Stimulated activated CD4-positive, alpha-beta T cell treated with anti-CD3 and anti-CD28 coated beads, Interleukin-4, amount 100 ng/mL, for 48 hours (primary cell): Measurements from ENCODE around the gene FBXO38.
"Not testable (repeated sequence)": the region's sequence is repeated elsewhere in the genome, so short reads cannot be mapped to it uniquely, and the experiment has no call there.

ENCODE experiments used
- DNase-seq, 2 donors: peaks; one replicate each; pipeline ENCODE4 v3.0.0-alpha.2; 2020; ENCODE audit warnings: low read depth in 2 of 2

Gene FBXO38

DNA sequence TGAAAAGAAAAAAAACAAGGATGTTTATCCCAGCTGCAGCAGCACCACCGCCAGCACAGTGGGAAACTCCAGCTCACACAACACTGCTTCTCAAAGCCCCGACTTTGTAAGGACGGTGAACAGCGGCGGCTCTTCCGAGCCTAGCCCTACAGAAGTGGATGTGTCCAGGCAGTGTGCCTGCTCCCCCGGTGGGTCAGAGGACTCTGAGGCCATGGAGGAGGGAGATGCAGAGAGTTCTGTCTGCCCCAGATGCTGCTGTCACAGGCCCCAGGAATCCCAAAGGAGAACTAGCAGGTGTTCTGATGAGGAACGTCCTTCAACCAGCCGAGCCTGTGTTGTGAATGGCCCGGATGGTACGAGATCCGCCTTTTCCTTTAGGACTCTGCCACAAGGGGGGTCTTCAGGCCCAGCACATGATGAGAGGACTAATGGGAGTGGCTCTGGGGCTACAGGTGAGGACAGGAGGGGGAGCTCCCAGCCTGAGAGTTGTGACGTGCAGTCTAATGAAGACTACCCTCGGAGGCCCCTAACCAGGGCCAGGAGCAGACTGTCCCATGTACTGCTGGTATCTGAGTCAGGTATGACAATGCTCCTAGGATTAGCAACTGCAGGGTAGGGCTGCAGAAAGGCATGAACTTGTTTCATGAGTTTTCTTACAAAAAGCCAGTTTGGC, 43.7 kb downstream of the FBXO38 start:
- DNase-seq = no peak

- DNase-seq = no peak
Measured at GRCh38 chr5:148428848-148429247, 45.1 kb downstream of the FBXO38 start.

- DNase-seq = no peak
Measured at GRCh38 chr5:148433826-148434225, 50.1 kb downstream of the FBXO38 start.

DNA sequence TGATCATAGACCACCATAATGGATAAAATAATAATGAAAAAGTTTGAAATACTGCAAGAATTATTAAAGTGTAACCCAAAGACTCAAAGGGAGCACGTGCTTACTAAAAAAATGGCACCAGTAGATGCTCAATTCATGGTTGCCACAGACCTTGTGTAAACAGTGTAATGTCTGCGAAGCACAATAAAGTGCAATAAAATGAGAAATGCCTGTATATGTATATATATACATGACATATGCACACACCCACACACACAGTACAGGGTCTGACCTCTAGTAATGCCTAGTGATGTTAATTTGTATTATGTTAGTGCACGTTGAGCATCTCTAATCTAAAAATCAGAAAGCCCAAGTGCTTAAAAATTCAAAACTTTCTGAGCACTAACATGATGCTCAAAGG, 52.3 kb downstream of the FBXO38 start:
- no peak for DNase-seq

- no peak for DNase-seq
Measured at GRCh38 chr5:148437249-148437648, 53.5 kb downstream of the FBXO38 start.

DNA sequence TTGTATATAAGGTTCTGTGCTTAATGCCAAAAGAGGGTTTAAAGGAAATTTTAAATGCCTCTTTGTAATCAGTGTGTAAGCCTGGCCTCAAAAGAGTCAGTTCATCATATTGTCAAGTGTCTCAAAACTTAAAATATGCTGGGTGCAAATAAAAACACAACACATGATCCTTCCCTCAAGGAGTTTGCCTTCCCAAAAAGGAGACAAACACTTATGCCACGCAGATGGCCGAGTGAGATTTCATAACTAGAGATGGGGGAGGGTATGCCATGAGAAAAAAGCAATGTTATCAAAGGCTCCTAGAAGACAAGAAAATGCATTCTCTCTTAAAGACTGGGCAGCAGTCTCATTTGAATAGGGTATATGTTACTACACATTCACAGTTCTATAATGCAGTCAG, 55.2 kb downstream of the FBXO38 start:
- DNase-seq = no peak

DNA sequence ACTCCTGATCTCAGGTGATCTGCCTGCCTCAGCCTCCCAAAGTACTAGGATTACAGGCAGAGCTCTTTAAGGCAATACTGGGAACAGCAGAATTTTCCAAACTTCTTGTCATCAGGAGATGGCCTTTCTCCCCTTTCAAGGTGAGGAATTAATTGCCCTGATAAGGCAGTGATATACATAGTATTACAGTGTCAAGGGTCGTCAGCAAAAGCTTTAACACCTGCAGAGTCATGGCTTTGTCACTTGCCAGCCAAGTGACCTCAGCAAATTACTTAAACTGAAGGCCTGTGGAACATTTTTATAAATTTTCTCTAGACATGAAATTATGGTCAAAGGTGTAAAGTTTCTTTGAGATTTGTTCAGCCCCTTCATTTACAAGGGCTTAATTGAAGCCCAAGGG, 59.5 kb downstream of the FBXO38 start:
- DNase-seq = no peak

DNA sequence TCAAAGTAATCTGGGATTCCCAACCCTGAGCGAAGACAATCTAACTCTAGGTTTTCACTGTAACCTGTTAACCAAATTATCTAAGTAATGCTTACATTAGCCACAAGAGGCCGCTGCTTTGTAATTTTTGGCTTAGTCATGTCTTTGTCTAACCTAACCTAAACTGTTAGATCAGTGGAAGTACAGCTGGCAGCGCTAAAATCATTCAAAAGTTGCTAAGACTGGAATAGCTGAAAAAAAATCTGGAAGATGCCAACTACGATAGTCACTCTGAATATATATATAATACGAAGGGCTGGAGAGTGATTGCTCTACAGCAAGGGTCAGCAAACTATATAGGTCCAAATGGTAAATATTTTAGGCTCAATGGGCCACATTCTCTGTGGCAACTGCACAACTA, 60.2 kb downstream of the FBXO38 start:
- peak in 1 of 2 donors; percentile 9 for DNase-seq

GRCh38 chr5:148445578-148445977, 61.8 kb downstream of the FBXO38 start:
- no peak for DNase-seq

DNA sequence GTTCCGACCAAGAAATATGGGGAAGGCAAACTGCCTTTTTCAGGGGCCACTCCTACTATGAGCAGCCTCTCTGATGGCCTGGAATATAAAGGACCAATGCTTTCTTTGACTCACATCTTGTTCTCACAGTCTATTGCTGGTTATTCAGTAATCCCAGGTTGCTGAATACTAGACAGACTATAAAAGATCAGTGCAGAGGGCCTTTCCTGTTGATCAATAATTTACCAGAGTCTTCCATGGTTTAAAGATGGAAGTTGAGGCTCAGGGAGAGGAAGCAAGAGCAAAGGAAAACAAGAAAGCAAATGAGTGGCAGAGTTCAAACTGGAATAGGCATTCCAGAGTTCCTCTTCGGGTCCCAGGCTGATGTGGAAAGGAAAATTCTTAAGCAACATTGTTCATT, 62.9 kb downstream of the FBXO38 start:
- no peak for DNase-seq

GRCh38 chr5:148452499-148453193, 68.9 kb downstream of the FBXO38 start:
- DNase-seq = no peak

- no peak for DNase-seq
Measured at GRCh38 chr5:148454576-148454975, 70.8 kb downstream of the FBXO38 start.

- DNase-seq = no peak
Measured at GRCh38 chr5:148455185-148455584, 71.4 kb downstream of the FBXO38 start.

DNA sequence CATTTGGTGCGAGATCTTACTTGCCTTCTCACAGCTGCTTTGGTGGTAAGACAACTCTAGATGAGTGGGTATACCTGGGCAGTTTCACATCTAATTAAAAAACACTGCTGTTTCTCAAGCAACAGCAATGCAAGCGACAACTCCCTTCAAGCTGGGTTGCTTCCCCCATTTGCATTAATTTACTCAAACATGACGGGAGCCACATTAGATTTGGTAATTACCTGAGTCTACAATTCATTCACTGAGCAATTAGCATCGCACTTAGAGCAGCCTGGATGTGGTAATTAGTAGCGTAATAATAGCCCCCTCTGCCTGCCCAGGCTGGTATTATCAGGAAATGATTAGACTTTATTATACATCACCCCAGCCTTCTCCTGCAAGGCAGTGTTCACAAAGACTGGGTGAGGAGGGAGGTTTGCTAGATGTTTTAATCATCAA, 73.4 kb downstream of the FBXO38 start:
- DNase-seq = peak in 1 of 2 donors; percentile 1

- DNase-seq = no peak
Measured at GRCh38 chr5:148458036-148458888, 74.5 kb downstream of the FBXO38 start.

DNA sequence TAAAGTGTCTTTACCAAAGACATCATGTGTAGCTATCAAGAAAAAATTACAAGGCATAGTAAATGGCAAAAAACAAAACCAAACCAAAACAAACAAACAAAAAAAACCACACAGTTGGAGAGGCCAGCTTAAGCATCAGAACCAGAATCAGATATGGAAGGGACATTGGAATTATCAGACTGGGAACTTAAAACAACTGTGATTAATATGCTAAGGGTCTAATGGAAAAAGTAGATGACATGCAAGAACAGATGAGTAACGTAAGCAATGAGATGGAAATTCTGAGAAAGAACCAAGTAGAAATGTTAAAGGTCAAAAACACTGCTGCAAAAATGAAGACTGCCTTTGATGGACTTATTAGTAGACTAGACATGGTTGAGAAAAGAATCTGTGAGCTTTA, 75.9 kb downstream of the FBXO38 start:
- DNase-seq = no peak

DNA sequence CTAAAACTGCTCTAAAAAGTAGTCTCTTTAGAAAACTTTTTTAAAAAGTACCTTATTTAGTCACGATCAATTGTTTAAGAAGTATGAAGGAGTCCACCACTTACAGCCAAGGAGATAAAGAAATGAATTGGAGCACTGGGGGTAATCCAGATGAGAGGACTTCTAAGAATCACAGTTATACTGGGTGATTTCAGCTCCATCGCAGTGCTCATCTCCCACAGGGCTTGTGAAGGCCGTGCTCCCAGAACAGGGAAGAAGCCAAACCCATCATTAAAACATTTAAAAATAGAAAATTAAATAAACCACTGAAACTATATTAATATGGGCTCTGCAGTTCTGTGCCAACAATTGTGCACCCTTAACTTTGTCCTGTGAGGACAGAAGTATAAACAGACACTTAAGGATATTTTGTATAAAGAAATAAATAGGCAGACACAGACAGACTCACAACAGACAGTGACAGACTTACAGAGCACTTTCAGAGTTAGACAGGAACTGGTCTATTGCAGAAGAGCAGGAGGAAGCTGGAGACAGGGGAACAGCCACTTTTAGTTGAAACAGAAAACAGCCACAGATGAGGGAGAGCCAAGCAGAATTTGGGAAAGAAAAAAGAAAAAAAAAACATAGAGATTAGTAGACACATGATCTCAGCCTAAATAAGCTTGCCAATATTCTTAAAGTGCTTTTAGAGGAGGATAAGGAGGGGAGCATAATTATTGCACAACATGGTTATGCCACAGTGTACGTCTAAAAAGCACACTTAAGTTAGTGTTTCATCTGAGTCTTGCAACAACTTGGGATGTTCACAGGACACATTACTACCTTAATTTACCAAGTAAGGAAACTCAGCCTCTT, 81.8 kb downstream of the FBXO38 start:
- no peak for DNase-seq

GRCh38 chr5:148466236-148466580, 82.5 kb downstream of the FBXO38 start:
- no peak for DNase-seq

DNA sequence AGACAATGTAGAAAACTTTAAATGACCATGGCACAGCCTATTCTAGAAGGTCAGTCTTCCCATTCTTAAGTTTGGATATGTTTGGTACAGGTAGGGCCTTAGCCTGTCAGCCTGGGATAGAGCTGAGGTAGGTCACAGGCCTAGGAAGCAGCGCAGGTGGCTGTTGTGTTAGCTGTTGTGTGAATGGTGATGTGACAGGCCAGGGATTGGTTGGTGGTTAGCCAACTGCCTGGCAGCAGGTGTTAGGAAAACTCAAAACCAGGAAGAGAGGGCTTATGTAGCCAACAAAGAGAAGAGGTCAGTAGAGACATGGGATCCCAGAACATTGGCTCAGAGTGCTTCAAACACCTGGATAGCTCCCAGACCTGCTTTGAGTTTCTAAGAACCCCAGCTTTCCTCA, 84.2 kb downstream of the FBXO38 start:
- DNase-seq = no peak

- DNase-seq = not testable (repeated sequence)
Measured at GRCh38 chr5:148468746-148469145, 85.0 kb downstream of the FBXO38 start.

DNA sequence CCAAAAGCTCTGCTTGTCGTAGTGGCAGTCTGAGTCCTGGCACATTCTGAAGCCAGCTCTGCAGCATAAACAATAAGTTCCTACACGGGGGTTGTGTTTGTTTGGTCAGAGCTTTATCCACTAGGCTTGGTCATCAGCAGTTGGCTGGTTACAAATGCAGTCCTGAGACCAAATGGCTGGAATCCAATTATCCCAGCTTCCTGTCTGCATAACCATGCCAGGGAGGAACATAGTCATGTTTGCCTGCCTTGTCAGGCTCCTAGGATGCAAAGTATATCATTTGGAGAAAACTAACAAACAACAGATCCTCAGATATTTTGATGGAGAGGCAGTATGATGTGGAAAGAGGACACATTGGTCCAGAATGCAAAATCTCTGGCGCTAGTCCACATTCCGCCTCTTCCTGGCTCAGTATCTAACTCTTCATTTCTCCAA, 85.8 kb downstream of the FBXO38 start:
- no peak for DNase-seq

GRCh38 chr5:148471379-148471778, 87.6 kb downstream of the FBXO38 start:
- no peak for DNase-seq
